Endothelial cell of umbilical vein (primary cell): Measurements from ENCODE around the gene CACNA2D3. TPM values are rescaled to one million over a fixed set of nuclear protein-coding genes. Genes with fewer than 3 reads are reported as not detected.

Experiments used
- BruUV-seq: library from RNA; stranded (reverse); fragments of 400-500 nt; replicated peaks from 2 replicates; lab custom pipeline; 2021; lab: Mats Ljungman, UMichigan
- CTCF ChIA-PET: fragments of 300-600, 350-600 bp; sonication (Branson Sonifier 250); formaldehyde crosslinking; loops from one replicate; lab custom pipeline; 2021; ENCODE audit warnings: antibody characterized with exemption, inconsistent platforms; lab: Charles Lee
- POLR2A ChIA-PET: fragments of 300-600, 350-600 bp; sonication (Branson Sonifier 250); formaldehyde crosslinking; loops from one replicate; lab custom pipeline; 2021; ENCODE audit warnings: antibody characterized with exemption, inconsistent platforms; lab: Charles Lee
- DNase-seq: peaks from one replicate; pipeline ENCODE4 v3.0.0-alpha.2; 2011; ENCODE audit warnings: low read depth, low spot score
- FAIRE-seq: peaks from 2 replicates; lab custom pipeline; 2011; peaks lifted over from hg19 to GRCh38; lab: Jason Lieb, UNC
- H2AFZ ChIP-seq: 2 replicates; pipeline ENCODE4 v1.6.0; 2012; ENCODE audit warnings: low read depth, low read length, control low read depth, inconsistent platforms
- H3K27ac ChIP-seq: 2 replicates; pipeline ENCODE4 v1.5.1; 2011; ENCODE audit warnings: low read depth, mild to moderate bottlenecking, control low read depth, low read length, moderate library complexity; ENCODE audit not compliant: insufficient read depth
- H3K27me3 ChIP-seq, 2 experiments: 2 replicates each; pipeline versions ENCODE4 v1.6.0 to v1.6.1; 2011; ENCODE audit warnings: low read length in 2 of 2, mixed read lengths in 1 of 2; ENCODE audit not compliant: control insufficient read depth in 2 of 2, insufficient read depth in 2 of 2
- H3K36me3 ChIP-seq, 2 experiments: 2 replicates in 1 of 2; 3 replicates in 1 of 2; pipeline ENCODE4 v1.5.1; 2011; ENCODE audit warnings: low read length in 2 of 2, mild to moderate bottlenecking in 1 of 2, moderate library complexity in 1 of 2; ENCODE audit not compliant: control insufficient read depth in 2 of 2, insufficient read depth in 2 of 2; ENCODE audit errors: extremely low read depth in 1 of 2
- H3K4me1 ChIP-seq: 3 replicates; pipeline ENCODE4 v1.5.1; 2011; ENCODE audit warnings: mild to moderate bottlenecking, low read length; ENCODE audit not compliant: control insufficient read depth, insufficient read depth; ENCODE audit errors: extremely low read depth
- H3K4me2 ChIP-seq: 2 replicates; pipeline ENCODE4 v1.6.1; 2011; ENCODE audit warnings: low read length, control low read depth, mixed read lengths; ENCODE audit not compliant: insufficient read depth
- H3K4me3 ChIP-seq, 3 experiments: fragments of 200-600 bp in 1 of 3; sonication (generic), shearing (Covaris generic) in 1 of 3; replicated peaks in 1 of 3; 2 replicates each; pipeline ENCODE4 v1.5.1; 2011 to 2016; ENCODE audit warnings: control low read depth in 3 of 3, low read length in 3 of 3, mild to moderate bottlenecking in 2 of 3, inconsistent platforms in 1 of 3, low read depth in 1 of 3, moderate library complexity in 1 of 3; ENCODE audit not compliant: insufficient read depth in 1 of 3
- H3K79me2 ChIP-seq: 2 replicates; pipeline ENCODE4 v1.6.0; 2012; ENCODE audit warnings: low read length, inconsistent platforms; ENCODE audit not compliant: control insufficient read depth, insufficient read depth
- H3K9ac ChIP-seq: replicated peaks from 2 replicates; pipeline ENCODE3; 2011; ENCODE audit warnings: low read length, control low read depth; ENCODE audit not compliant: insufficient read depth; ENCODE audit errors: extremely low read depth
- H3K9me1 ChIP-seq: replicated peaks from 3 replicates; pipeline ENCODE4 v1.6.0; 2011; ENCODE audit warnings: mild to moderate bottlenecking, low read length; ENCODE audit not compliant: control insufficient read depth, insufficient read depth; ENCODE audit errors: extremely low read depth
- H3K9me3 ChIP-seq: replicated peaks from 2 replicates; pipeline ENCODE4 v1.5.1; 2012; ENCODE audit warnings: low read length, inconsistent platforms; ENCODE audit not compliant: control insufficient read depth, insufficient read depth
- H4K20me1 ChIP-seq: replicated peaks from 2 replicates; pipeline ENCODE3; 2011; ENCODE audit warnings: mild to moderate bottlenecking, low read length; ENCODE audit not compliant: control insufficient read depth, insufficient read depth; ENCODE audit errors: extremely low read depth
- CTCF ChIP-seq, 2 donors: IDR thresholded peaks; 1 replicate in 1 of 2; 2 replicates in 1 of 2; pipeline ENCODE4 v1.5.1; 2011; ENCODE audit warnings: low read length in 2 of 2, mild to moderate bottlenecking in 2 of 2, moderate library complexity in 2 of 2, control low read depth in 1 of 2, inconsistent platforms in 1 of 2, low read depth in 1 of 2; ENCODE audit not compliant: insufficient read depth in 1 of 2; ENCODE audit errors: extremely low read depth in 1 of 2
- EZH2 ChIP-seq: IDR thresholded peaks from 2 replicates; pipeline ENCODE4 v1.6.1; 2012; ENCODE audit warnings: borderline replicate concordance, low read depth, mild to moderate bottlenecking, moderate library complexity, low read length, inconsistent platforms; ENCODE audit not compliant: severe bottlenecking
- FOS ChIP-seq: IDR thresholded peaks from 2 replicates; pipeline ENCODE4 v1.6.1; 2011; ENCODE audit warnings: mild to moderate bottlenecking, low read length, moderate library complexity, borderline replicate concordance; ENCODE audit not compliant: insufficient read depth
- GATA2 ChIP-seq: IDR thresholded peaks from 2 replicates; pipeline ENCODE4 v1.7.0; 2011; ENCODE audit warnings: low read depth, mild to moderate bottlenecking, moderate library complexity, mixed read lengths, low read length; ENCODE audit not compliant: insufficient read length, insufficient read depth
- JUN ChIP-seq: IDR thresholded peaks from 2 replicates; pipeline ENCODE4 v1.6.1; 2011; ENCODE audit warnings: borderline replicate concordance, low read depth; ENCODE audit not compliant: insufficient read length, insufficient read depth
- MAX ChIP-seq: IDR thresholded peaks from 2 replicates; pipeline ENCODE4 v1.6.1; 2011; ENCODE audit not compliant: insufficient read depth, insufficient read length
- MYC ChIP-seq: IDR thresholded peaks from one replicate; pipeline ENCODE4 v1.6.1; 2011; ENCODE audit warnings: mild to moderate bottlenecking, low read depth, low read length
- POLR2A ChIP-seq: IDR thresholded peaks from 2 replicates; pipeline ENCODE4 v1.6.1; 2012; ENCODE audit warnings: low read depth, mild to moderate bottlenecking, control low read depth, low read length
- POLR2AphosphoS5 ChIP-seq: IDR thresholded peaks from 2 replicates; pipeline ENCODE4 v1.6.1; 2012; ENCODE audit warnings: low read depth, mild to moderate bottlenecking, control low read depth, low read length, moderate library complexity; ENCODE audit not compliant: insufficient read depth
- dilution Hi-C: fragments of 300-500 bp; cut with MboI; formaldehyde crosslinking; loops from one replicate; pipeline ENCODE4 v1.15.0; 2019; ENCODE audit warnings: low sequenced_read_pairs; ENCODE audit not compliant: extremely low pct_ligation_motif_present
- intact Hi-C: fragments of 100-400 bp; cut with micrococcal nuclease; formaldehyde crosslinking; loops from one replicate; pipeline ENCODE4 v1.10.0; 2022
- polyA plus RNA-seq, 4 experiments: library from polyadenylated mRNA; depleted of rRNA in 3 of 4; stranded (reverse) in 3 of 4; unstranded in 1 of 4; fragments of >200 nt; gene quantifications; 2 replicates each; pipeline versions ENCODE4 v1.2.1 to v1.2.3, GENCODE V29; 2011 to 2012; ENCODE audit warnings: missing spikeins in 1 of 4
- total RNA-seq: library from RNA; stranded (reverse); gene quantifications from 2 replicates; pipeline ENCODE4 v1.2.3, GENCODE V29; 2021

The CACNA2D3 gene
- total and polyA plus RNA-seq, 2 donors (not counting 3 experiments of a cell fraction or from before 2014, with no cell fraction given) = not detected

GRCh38 chr3:54180921-54181320, 58.6 kb downstream of the CACNA2D3 start:
- FAIRE-seq = no peak
- Histone ChIP-seq H2AFZ (no peak overlapping the region), H3K9me1 (no peaks in the 10 kb centered on the region), H3K27ac (no peak overlapping the region), H4K20me1 (no peaks in the 10 kb centered on the region), H3K79me2 (no peaks in the 10 kb centered on the region), H3K36me3 (no peaks in the 10 kb centered on the region), H3K9me3 (peaks cover 10% of the 10 kb centered on the region), H3K4me2 (no peak overlapping the region), H3K27me3 (no peaks in the 10 kb centered on the region), H3K4me3 (no peak overlapping the region), H3K9ac (no peak overlapping the region), H3K4me1 (no peaks in the 10 kb centered on the region)
- no peak for DNase-seq
- CTCF ChIA-PET = no interaction called here
- dilution Hi-C loops = no loop called here
- POLR2A ChIA-PET = no interaction called here
- intact Hi-C loops = no loop called here
- TF ChIP-seq CTCF (IDR thresholded peaks at IDR 0.05; ENCODE audit: extremely low read depth in 1 of 2, insufficient read depth in 1 of 2, low read depth in 1 of 2, low read length in 2 of 2) = no peak
- TF ChIP-seq EZH2 = no peak
- TF ChIP-seq FOS = no peak
- BruUV-seq = no TSS peak

GRCh38 chr3:54182242-54182641, 59.9 kb downstream of the CACNA2D3 start:
- H3K27me3 ChIP-seq = no peaks in the 10 kb centered on the region
- peaks cover 8% of the 10 kb centered on the region for H3K9me3 ChIP-seq
- H2AFZ ChIP-seq = no peak overlapping the region
- no peaks in the 10 kb centered on the region for H3K9me1 ChIP-seq
- FAIRE-seq (no peak), DNase-seq (no peak)
- no TSS peak for BruUV-seq
- H3K4me2 ChIP-seq = no peak overlapping the region
- no peak for TF ChIP-seq GATA2
- no peak for TF ChIP-seq MAX
- TF ChIP-seq POLR2AphosphoS5 = no peak
- no peak for TF ChIP-seq POLR2A
- no peak for TF ChIP-seq JUN
- no peak for TF ChIP-seq FOS
- TF ChIP-seq EZH2 = no peak
- no peak for TF ChIP-seq MYC
- TF ChIP-seq CTCF (IDR thresholded peaks at IDR 0.05; ENCODE audit: extremely low read depth in 1 of 2, insufficient read depth in 1 of 2, low read depth in 1 of 2, low read length in 2 of 2) = no peak
- no peaks in the 10 kb centered on the region for H3K4me1 ChIP-seq
- intact Hi-C loops = no loop called here
- CTCF ChIA-PET = interaction anchor here (0.6 kb wide), 1 partner anchor 246 kb away, joined by 3 read pairs; no protein-coding TSS in a partner anchor
- no peaks in the 10 kb centered on the region for H3K36me3 ChIP-seq
- no peak overlapping the region for H3K27ac ChIP-seq
- dilution Hi-C loops = no loop called here
- H3K4me3 ChIP-seq = no peak overlapping the region
- POLR2A ChIA-PET = no interaction called here
- H3K9ac ChIP-seq = no peak overlapping the region
- no peaks in the 10 kb centered on the region for H4K20me1 ChIP-seq
- H3K79me2 ChIP-seq = no peaks in the 10 kb centered on the region
